Measurements from ENCODE around the gene PAGR1. TPM values are rescaled to one million over a fixed set of nuclear protein-coding genes. Genes with fewer than 3 reads are reported as not detected.

The PAGR1 gene
- total and polyA plus RNA-seq, 9 of the 15 experiments (the other 6 are each of a cell fraction or from before 2014, with no cell fraction given), result 1.4 to 58.2 (median 16.8) TPM

GRCh38 chr16:29848420-29849297, 32.7 kb downstream of the PAGR1 start:
- FAIRE-seq (peak; percentile 67), DNase-seq (ENCODE audit: extremely low read depth in 1 of 4, low spot score in 3 of 4) (peak; percentile 81 to 86 (median 83)), ATAC-seq (peak; percentile 97)
- CTCF ChIA-PET (ENCODE audit: low intra/inter-chr PET ratio), result no interaction called here
- no peaks in the 10 kb centered on the region for H3K27me3 ChIP-seq (ENCODE audit: control insufficient read depth in 2 of 2, insufficient read depth in 2 of 2, low read length in 2 of 2)
- no peak overlapping the region for H3K27ac ChIP-seq (ENCODE audit: extremely low read depth, low read depth, low read length)
- H3K4me1 ChIP-seq (replicated peaks in 1 of 2; ENCODE audit: control insufficient read depth in 2 of 2, insufficient read depth in 2 of 2, low read length in 2 of 2), result peaks cover 0 to 28% of the 10 kb centered on the region in 2 experiments; a peak in 2 of 5 replicates
- no peaks in the 10 kb centered on the region for H3K9me1 ChIP-seq (ENCODE audit: control insufficient read depth, insufficient read depth, low read length)
- no peaks in the 10 kb centered on the region for H3K79me2 ChIP-seq (ENCODE audit: control insufficient read depth, insufficient read depth, low read length)
- in situ Hi-C loops (cut with MboI), result no loop called here
- H3K36me3 ChIP-seq (ENCODE audit: control insufficient read depth, insufficient read depth, low read length), result no peaks in the 10 kb centered on the region
- H3K9ac ChIP-seq (ENCODE audit: insufficient read depth in 1 of 2, low read depth in 2 of 2, low read length in 2 of 2), result peak overlapping the region in 1 of 2 experiments; percentile 61; a peak in 2 of 4 replicates
- H3K4me3 ChIP-seq, result no peak overlapping the region
- POLR2A ChIA-PET, result interaction anchor here (0.6 to 1.6 kb wide), 9 partner anchors 10 to 182 kb away, joined by 3 to 7 read pairs (median 5); partner anchors contain the start of genes CDIPT and HIRIP3
- BruUV-seq (replicated peaks), result no TSS peak
- 13% methylated on average over 13 of the region's 15 CpGs for WGBS (ENCODE audit: insufficient coverage, low coverage, missing lambda C conversion rate)
- no peaks in the 10 kb centered on the region for H3K9me3 ChIP-seq (replicated peaks; ENCODE audit: control insufficient read depth, insufficient read depth, low read depth, low read length)
- H2AFZ ChIP-seq (ENCODE audit: low read depth, low read length), result no peak overlapping the region
- intact Hi-C loops (cut with micrococcal nuclease), result loop anchor here (2.0 kb wide), 1 partner anchor 42 kb away; the partner anchor contains the start of gene MAZ
- no peaks in the 10 kb centered on the region for H4K20me1 ChIP-seq (replicated peaks; ENCODE audit: control insufficient read depth, insufficient read depth, low read length)
- H3K4me2 ChIP-seq (ENCODE audit: insufficient read depth, low read length), result no peak overlapping the region
- TF ChIP-seq, protein P1, sequence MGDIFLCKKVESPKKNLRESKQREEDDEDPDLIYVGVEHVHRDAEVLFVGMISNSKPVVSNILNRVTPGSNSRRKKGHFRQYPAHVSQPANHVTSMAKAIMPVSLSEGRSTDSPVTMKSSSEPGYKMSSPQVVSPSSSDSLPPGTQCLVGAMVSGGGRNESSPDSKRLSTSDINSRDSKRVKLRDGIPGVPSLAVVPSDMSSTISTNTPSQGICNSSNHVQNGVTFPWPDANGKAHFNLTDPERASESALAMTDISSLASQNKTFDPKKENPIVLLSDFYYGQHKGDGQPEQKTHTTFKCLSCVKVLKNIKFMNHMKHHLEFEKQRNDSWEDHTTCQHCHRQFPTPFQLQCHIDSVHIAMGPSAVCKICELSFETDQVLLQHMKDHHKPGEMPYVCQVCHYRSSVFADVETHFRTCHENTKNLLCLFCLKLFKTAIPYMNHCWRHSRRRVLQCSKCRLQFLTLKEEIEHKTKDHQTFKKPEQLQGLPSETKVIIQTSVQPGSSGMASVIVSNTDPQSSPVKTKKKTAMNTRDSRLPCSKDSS (IDR thresholded peaks at IDR 0.05; ENCODE audit: low read depth, partially characterized antibody), result no peak
- TF ChIP-seq ATF7 (IDR thresholded peaks at IDR 0.05) (peak; percentile 25; the same call in 1 of the 2 replicates), NR2C2 (CRISPR knock-in tag; IDR thresholded peaks at IDR 0.05) (no peak), NR2C2 (tag; IDR thresholded peaks at IDR 0.05) (no peak), RNF219 (CRISPR knock-in tag; IDR thresholded peaks at IDR 0.05) (no peak), NCOR1 (IDR thresholded peaks at IDR 0.05) (no peak), PML (IDR thresholded peaks at IDR 0.05; ENCODE audit: low read length) (no peak), REST (IDR thresholded peaks at IDR 0.05; ENCODE audit: borderline replicate concordance) (peak; percentile 73), REST (CRISPR knock-in tag; IDR thresholded peaks at IDR 0.05; ENCODE audit: low read depth) (no peak)

Measured in K562 (cell line).